WTC11 (cell line): Measurements from ENCODE around the gene SLC13A4. TPM values are rescaled to one million over a fixed set of nuclear protein-coding genes. Genes with fewer than 3 reads are reported as not detected.

Source experiments
- ATAC-seq: fragments of 200-7000 bp; cut with Tn5 transposase; 2 replicates; pipeline ENCODE4 v1.10.0; 2021; ENCODE audit warnings: mild to moderate bottlenecking, moderate library complexity
- CTCF ChIA-PET: fragments of 300-600 bp; sonication (Branson Sonifier 250); formaldehyde crosslinking; loops from one replicate; lab custom pipeline; 2021; ENCODE audit warnings: antibody characterized with exemption; lab: Charles Lee
- POLR2A ChIA-PET: fragments of 350-600 bp; sonication (Branson Sonifier 250); formaldehyde crosslinking; loops from one replicate; lab custom pipeline; 2021; ENCODE audit warnings: antibody characterized with exemption; lab: Charles Lee
- DNase-seq: peaks from one replicate; pipeline ENCODE4 v3.0.0; 2021; ENCODE audit warnings: low spot score
- H3K27ac Mint-ChIP-seq: 2 replicates; pipeline ENCODE4 v1.8.0; 2021; ENCODE audit warnings: mixed read lengths
- H3K27me3 Mint-ChIP-seq: 2 replicates; pipeline ENCODE4 v1.8.0; 2021; ENCODE audit warnings: low read depth, mild to moderate bottlenecking, moderate library complexity, mixed read lengths
- H3K36me3 Mint-ChIP-seq: 2 replicates; pipeline ENCODE4 v1.8.0; 2021; ENCODE audit warnings: mixed read lengths
- H3K4me1 Mint-ChIP-seq: 2 replicates; pipeline ENCODE4 v1.8.0; 2022; ENCODE audit warnings: mixed read lengths
- H3K4me3 Mint-ChIP-seq: 2 replicates; pipeline ENCODE4 v1.8.0; 2021; ENCODE audit warnings: mild to moderate bottlenecking, moderate library complexity, mixed read lengths
- H3K9me3 Mint-ChIP-seq: 2 replicates; pipeline ENCODE4 v1.8.0; 2021; ENCODE audit warnings: mixed read lengths
- GTF2I ChIP-seq: fragments of 250-450 bp; sonication (Bioruptor Pico); conservative IDR thresholded peaks from 2 replicates; pipeline ENCODE4 v1.4.0; 2021; ENCODE audit warnings: mild to moderate bottlenecking
- JUN ChIP-seq: sonication (generic); formaldehyde crosslinking; IDR thresholded peaks from 2 replicates; pipeline ENCODE4 v1.8.0; 2023; ENCODE audit warnings: mild to moderate bottlenecking, missing genetic modification reagents
- NR2C2 ChIP-seq: sonication (generic); formaldehyde crosslinking; IDR thresholded peaks from 2 replicates; pipeline ENCODE4 v1.8.0; 2022; ENCODE audit warnings: mild to moderate bottlenecking, missing genetic modification reagents
- PRRX2 ChIP-seq: fragments of 250-450 bp; sonication (Bioruptor Pico); IDR thresholded peaks from 2 replicates; pipeline ENCODE4 v1.8.0; 2021; ENCODE audit warnings: mild to moderate bottlenecking
- RORB ChIP-seq: fragments of 250-450 bp; sonication (Bioruptor Pico); IDR thresholded peaks from 2 replicates; pipeline ENCODE4 v1.9.0; 2021; ENCODE audit warnings: mild to moderate bottlenecking
- SOX15 ChIP-seq: fragments of 250-450 bp; sonication (Bioruptor Pico); IDR thresholded peaks from 2 replicates; pipeline ENCODE4 v1.9.0; 2021; ENCODE audit warnings: mild to moderate bottlenecking
- TP53 ChIP-seq: sonication (generic); formaldehyde crosslinking; IDR thresholded peaks from 2 replicates; pipeline ENCODE4 v1.8.1; 2023; ENCODE audit warnings: mild to moderate bottlenecking, missing genetic modification reagents
- ZNF138 ChIP-seq: sonication (generic); formaldehyde crosslinking; conservative IDR thresholded peaks from 2 replicates; pipeline ENCODE4 v1.8.1; 2022; ENCODE audit warnings: mild to moderate bottlenecking, moderate library complexity, missing genetic modification reagents
- ZNF263 ChIP-seq: sonication (generic); formaldehyde crosslinking; IDR thresholded peaks from 2 replicates; pipeline ENCODE4 v1.8.1; 2022; ENCODE audit warnings: low read depth, mild to moderate bottlenecking, moderate library complexity, missing genetic modification reagents
- ZNF416 ChIP-seq: fragments of 250-450 bp; sonication (Bioruptor Pico); IDR thresholded peaks from 2 replicates; pipeline ENCODE4 v1.9.0; 2021; ENCODE audit warnings: mild to moderate bottlenecking, inconsistent platforms
- ZNF423 ChIP-seq: fragments of 250-450 bp; sonication (Bioruptor Pico); IDR thresholded peaks from 2 replicates; pipeline ENCODE4 v2.1.2; 2022; ENCODE audit warnings: mild to moderate bottlenecking, moderate library complexity
- total RNA-seq: library from RNA; stranded (reverse); gene quantifications from 3 replicates; pipeline ENCODE4 v1.2.3, GENCODE V29; 2021
- TF ChIP-seq, protein P1 (sequence below): sonication (generic); formaldehyde crosslinking; IDR thresholded peaks from 2 replicates; pipeline ENCODE4 v1.8.1; 2023; ENCODE audit warnings: mild to moderate bottlenecking, missing genetic modification reagents
- TF ChIP-seq, protein P2 (sequence below): fragments of 200-600 bp; IDR thresholded peaks from 2 replicates; pipeline ENCODE4 v1.8.0; 2022; ENCODE audit warnings: antibody characterized with exemption
- TF ChIP-seq, protein P3 (sequence below): sonication (generic); formaldehyde crosslinking; IDR thresholded peaks from 2 replicates; pipeline ENCODE4 v1.8.0; 2023; ENCODE audit warnings: mild to moderate bottlenecking, missing genetic modification reagents
- TF ChIP-seq, protein P4 (sequence below): sonication (generic); formaldehyde crosslinking; IDR thresholded peaks from 2 replicates; pipeline ENCODE4 v1.8.1; 2022; ENCODE audit warnings: mild to moderate bottlenecking, missing genetic modification reagents, moderate library complexity, borderline replicate concordance
- TF ChIP-seq, protein P5 (sequence below): sonication (generic); formaldehyde crosslinking; IDR thresholded peaks from 2 replicates; pipeline ENCODE4 v1.8.1; 2023; ENCODE audit warnings: mild to moderate bottlenecking, missing genetic modification reagents, moderate library complexity
- TF ChIP-seq, protein P6 (sequence below): sonication (generic); formaldehyde crosslinking; conservative IDR thresholded peaks from 2 replicates; pipeline ENCODE4 v1.8.1; 2022; ENCODE audit warnings: mild to moderate bottlenecking, missing genetic modification reagents

SLC13A4 gene
- total RNA-seq, 1 experiment from 2014 or later: 1.6 TPM

DNA sequence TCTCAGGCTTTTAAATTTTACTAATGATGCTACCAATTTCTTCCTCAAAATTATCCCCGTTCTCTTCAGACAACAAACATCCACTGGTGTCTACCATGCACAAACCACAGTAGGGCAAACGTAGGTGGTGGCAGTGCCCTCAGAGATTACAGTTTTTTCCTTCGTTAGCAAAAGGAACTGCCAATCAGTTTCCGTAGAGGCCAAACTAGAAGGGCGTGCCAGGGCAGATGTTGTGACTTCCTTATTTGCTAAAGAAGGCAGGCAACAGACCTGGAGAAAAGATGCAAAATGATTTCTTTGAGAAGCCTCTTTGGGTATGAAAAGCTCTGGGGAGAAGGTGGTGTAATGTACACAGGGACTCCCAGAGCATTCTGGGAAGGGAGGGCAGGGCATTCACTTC, 28.2 kb upstream of the SLC13A4 start:
- TF ChIP-seq JUN (CRISPR knock-in tag): no peak
- TF ChIP-seq, protein P1, sequence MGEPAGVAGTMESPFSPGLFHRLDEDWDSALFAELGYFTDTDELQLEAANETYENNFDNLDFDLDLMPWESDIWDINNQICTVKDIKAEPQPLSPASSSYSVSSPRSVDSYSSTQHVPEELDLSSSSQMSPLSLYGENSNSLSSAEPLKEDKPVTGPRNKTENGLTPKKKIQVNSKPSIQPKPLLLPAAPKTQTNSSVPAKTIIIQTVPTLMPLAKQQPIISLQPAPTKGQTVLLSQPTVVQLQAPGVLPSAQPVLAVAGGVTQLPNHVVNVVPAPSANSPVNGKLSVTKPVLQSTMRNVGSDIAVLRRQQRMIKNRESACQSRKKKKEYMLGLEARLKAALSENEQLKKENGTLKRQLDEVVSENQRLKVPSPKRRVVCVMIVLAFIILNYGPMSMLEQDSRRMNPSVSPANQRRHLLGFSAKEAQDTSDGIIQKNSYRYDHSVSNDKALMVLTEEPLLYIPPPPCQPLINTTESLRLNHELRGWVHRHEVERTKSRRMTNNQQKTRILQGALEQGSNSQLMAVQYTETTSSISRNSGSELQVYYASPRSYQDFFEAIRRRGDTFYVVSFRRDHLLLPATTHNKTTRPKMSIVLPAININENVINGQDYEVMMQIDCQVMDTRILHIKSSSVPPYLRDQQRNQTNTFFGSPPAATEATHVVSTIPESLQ (CRISPR knock-in tag): no peak
- no peak for TF ChIP-seq NR2C2
- no peak for TF ChIP-seq ZNF138
- TF ChIP-seq, protein P2, sequence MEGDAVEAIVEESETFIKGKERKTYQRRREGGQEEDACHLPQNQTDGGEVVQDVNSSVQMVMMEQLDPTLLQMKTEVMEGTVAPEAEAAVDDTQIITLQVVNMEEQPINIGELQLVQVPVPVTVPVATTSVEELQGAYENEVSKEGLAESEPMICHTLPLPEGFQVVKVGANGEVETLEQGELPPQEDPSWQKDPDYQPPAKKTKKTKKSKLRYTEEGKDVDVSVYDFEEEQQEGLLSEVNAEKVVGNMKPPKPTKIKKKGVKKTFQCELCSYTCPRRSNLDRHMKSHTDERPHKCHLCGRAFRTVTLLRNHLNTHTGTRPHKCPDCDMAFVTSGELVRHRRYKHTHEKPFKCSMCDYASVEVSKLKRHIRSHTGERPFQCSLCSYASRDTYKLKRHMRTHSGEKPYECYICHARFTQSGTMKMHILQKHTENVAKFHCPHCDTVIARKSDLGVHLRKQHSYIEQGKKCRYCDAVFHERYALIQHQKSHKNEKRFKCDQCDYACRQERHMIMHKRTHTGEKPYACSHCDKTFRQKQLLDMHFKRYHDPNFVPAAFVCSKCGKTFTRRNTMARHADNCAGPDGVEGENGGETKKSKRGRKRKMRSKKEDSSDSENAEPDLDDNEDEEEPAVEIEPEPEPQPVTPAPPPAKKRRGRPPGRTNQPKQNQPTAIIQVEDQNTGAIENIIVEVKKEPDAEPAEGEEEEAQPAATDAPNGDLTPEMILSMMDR: no peak
- no peak for TF ChIP-seq PRRX2 (CRISPR knock-in tag)
- no peak for TF ChIP-seq ZNF263
- TF ChIP-seq RORB: no peak
- TF ChIP-seq, protein P3, sequence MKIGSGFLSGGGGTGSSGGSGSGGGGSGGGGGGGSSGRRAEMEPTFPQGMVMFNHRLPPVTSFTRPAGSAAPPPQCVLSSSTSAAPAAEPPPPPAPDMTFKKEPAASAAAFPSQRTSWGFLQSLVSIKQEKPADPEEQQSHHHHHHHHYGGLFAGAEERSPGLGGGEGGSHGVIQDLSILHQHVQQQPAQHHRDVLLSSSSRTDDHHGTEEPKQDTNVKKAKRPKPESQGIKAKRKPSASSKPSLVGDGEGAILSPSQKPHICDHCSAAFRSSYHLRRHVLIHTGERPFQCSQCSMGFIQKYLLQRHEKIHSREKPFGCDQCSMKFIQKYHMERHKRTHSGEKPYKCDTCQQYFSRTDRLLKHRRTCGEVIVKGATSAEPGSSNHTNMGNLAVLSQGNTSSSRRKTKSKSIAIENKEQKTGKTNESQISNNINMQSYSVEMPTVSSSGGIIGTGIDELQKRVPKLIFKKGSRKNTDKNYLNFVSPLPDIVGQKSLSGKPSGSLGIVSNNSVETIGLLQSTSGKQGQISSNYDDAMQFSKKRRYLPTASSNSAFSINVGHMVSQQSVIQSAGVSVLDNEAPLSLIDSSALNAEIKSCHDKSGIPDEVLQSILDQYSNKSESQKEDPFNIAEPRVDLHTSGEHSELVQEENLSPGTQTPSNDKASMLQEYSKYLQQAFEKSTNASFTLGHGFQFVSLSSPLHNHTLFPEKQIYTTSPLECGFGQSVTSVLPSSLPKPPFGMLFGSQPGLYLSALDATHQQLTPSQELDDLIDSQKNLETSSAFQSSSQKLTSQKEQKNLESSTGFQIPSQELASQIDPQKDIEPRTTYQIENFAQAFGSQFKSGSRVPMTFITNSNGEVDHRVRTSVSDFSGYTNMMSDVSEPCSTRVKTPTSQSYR (CRISPR knock-in tag): no peak
- no peak for TF ChIP-seq SOX15 (CRISPR knock-in tag)
- TF ChIP-seq, protein P4, sequence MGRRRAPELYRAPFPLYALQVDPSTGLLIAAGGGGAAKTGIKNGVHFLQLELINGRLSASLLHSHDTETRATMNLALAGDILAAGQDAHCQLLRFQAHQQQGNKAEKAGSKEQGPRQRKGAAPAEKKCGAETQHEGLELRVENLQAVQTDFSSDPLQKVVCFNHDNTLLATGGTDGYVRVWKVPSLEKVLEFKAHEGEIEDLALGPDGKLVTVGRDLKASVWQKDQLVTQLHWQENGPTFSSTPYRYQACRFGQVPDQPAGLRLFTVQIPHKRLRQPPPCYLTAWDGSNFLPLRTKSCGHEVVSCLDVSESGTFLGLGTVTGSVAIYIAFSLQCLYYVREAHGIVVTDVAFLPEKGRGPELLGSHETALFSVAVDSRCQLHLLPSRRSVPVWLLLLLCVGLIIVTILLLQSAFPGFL (CRISPR knock-in tag): no peak
- TF ChIP-seq, all 79 proteins: peak for 0
- no peak for DNase-seq
- Mint-ChIP-seq H3K27ac (no peak overlapping the region), H3K36me3 (peaks cover 6% of the 10 kb centered on the region; the same call in 1 of the 2 replicates), H3K9me3 (peaks cover 34% of the 10 kb centered on the region), H3K4me1 (peaks cover 43% of the 10 kb centered on the region), H3K4me3 (no peak overlapping the region), H3K27me3 (no peaks in the 10 kb centered on the region; the same call in 1 of the 2 replicates)
- no peak for ATAC-seq
- ChIA-PET CTCF (no interaction called here), POLR2A (no interaction called here)

DNA sequence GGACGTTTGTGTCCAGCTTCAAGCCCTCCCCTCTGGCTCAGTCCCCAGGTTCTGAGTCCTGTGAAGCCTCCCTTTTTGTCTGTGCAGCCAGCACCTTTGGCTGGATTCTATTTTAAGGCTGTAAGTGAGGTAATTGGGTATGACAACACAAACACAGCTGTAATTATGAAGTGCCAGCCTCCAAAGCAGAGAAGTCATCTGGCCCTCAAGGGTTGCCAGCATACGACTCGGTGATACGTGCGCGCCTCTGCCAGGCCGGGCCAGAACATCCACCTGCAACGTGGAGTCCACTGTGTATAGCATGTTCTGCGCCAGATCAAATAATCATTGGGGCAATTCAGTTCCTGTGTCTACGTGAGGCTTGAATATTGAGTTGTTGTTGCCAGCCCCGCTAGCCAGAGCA, 27.4 kb upstream of the SLC13A4 start:
- Mint-ChIP-seq H3K4me3 (no peak overlapping the region), H3K27me3 (no peaks in the 10 kb centered on the region; the same call in 1 of the 2 replicates), H3K9me3 (peaks cover 31% of the 10 kb centered on the region), H3K27ac (no peak overlapping the region), H3K36me3 (peaks cover 6% of the 10 kb centered on the region; the same call in 1 of the 2 replicates), H3K4me1 (peaks cover 43% of the 10 kb centered on the region)
- no peak for TF ChIP-seq TP53 (CRISPR knock-in tag)
- DNase-seq (no peak), ATAC-seq (no peak)
- ChIA-PET POLR2A (no interaction called here), CTCF (interaction anchor here (0.9 to 1.7 kb wide), 2 partner anchors 17 to 44 kb away, joined by 4 to 5 read pairs; no protein-coding TSS in a partner anchor)

DNA sequence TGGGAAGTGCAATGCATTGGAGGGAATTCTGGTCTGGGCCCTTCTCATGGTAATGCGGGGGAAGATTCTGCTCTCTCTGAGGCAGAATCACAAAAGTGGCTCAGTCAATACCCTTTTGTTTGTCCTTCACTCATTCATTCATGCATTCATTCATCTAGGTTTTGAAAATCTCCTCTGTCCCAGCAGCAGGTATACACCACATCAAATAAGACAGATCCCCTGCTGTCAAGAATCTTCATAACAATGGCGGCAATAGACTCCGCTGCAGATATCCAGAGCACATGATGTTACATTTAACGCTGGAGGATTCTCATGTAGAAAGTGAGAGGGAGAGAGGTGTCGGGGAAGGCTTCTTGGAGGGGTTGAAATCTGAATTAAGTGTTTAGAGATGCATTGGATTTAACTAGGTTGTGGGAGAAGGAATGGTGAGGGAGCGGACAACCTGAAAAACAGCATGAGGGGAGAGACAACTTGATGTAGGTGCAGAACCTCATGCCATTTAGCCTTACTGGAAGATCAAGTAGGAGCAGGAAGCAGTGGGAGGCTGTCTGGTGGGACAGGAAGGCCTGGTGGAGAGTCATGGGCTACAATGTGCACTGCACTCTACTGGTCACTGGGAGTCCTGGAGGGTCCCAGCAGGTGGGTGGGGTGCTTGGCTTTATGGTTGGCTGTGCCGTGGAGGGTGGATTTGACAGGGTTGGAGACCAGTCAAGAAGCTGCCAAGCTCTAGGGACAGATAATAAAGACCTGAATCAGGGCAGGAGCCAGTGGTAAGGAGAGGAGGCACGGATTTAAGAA, 25.8 kb upstream of the SLC13A4 start:
- peaks cover 37% of the 10 kb centered on the region for H3K4me1 Mint-ChIP-seq
- peaks cover 6% of the 10 kb centered on the region; the same call in 1 of the 2 replicates for H3K36me3 Mint-ChIP-seq
- CTCF ChIA-PET: interaction anchor here (1.7 kb wide), 1 partner anchor 18 kb away, joined by 4 read pairs; no protein-coding TSS in a partner anchor
- DNase-seq (no peak), ATAC-seq (peak; percentile 72)
- H3K27me3 Mint-ChIP-seq: no peaks in the 10 kb centered on the region; the same call in 1 of the 2 replicates
- H3K9me3 Mint-ChIP-seq: peaks cover 31% of the 10 kb centered on the region
- POLR2A ChIA-PET: no interaction called here
- peak overlapping the region; percentile 43 for H3K27ac Mint-ChIP-seq
- H3K4me3 Mint-ChIP-seq: no peak overlapping the region
- TF ChIP-seq, protein P5, sequence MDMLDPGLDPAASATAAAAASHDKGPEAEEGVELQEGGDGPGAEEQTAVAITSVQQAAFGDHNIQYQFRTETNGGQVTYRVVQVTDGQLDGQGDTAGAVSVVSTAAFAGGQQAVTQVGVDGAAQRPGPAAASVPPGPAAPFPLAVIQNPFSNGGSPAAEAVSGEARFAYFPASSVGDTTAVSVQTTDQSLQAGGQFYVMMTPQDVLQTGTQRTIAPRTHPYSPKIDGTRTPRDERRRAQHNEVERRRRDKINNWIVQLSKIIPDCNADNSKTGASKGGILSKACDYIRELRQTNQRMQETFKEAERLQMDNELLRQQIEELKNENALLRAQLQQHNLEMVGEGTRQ: peak; percentile 49
- TF ChIP-seq GTF2I (CRISPR knock-in tag): no peak
- TF ChIP-seq, protein P6, sequence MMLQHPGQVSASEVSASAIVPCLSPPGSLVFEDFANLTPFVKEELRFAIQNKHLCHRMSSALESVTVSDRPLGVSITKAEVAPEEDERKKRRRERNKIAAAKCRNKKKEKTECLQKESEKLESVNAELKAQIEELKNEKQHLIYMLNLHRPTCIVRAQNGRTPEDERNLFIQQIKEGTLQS (CRISPR knock-in tag): no peak
- TF ChIP-seq, protein P2: no peak
- TF ChIP-seq ZNF423: peak; percentile 63
- TF ChIP-seq TP53 (CRISPR knock-in tag): no peak
- TF ChIP-seq ZNF416: no peak
